Endothelial cell (in vitro differentiated cells): ENCODE data around the gene RPS6KL1. TPM values are rescaled to one million over a fixed set of nuclear protein-coding genes. Genes with fewer than 3 reads are reported as not detected.

Experiments
- DNase-seq: peaks from one replicate; pipeline ENCODE4 v3.0.0; 2021; ENCODE audit warnings: low spot score
- H3K27ac Mint-ChIP-seq: one replicate; pipeline ENCODE4 v1.8.0; 2021; ENCODE audit warnings: mixed read lengths, inconsistent platforms; ENCODE audit not compliant: unreplicated experiment
- H3K27me3 Mint-ChIP-seq: one replicate; pipeline ENCODE4 v1.8.0; 2021; ENCODE audit warnings: mild to moderate bottlenecking, moderate library complexity, mixed read lengths, inconsistent platforms; ENCODE audit not compliant: unreplicated experiment
- H3K36me3 Mint-ChIP-seq: one replicate; pipeline ENCODE4 v1.8.0; 2021; ENCODE audit warnings: mild to moderate bottlenecking, low read depth, mixed read lengths, inconsistent platforms; ENCODE audit not compliant: unreplicated experiment
- H3K4me1 Mint-ChIP-seq: one replicate; pipeline ENCODE4 v1.8.0; 2021; ENCODE audit warnings: mild to moderate bottlenecking, mixed read lengths, inconsistent platforms; ENCODE audit not compliant: unreplicated experiment
- H3K4me3 Mint-ChIP-seq: one replicate; pipeline ENCODE4 v1.8.0; 2021; ENCODE audit warnings: mild to moderate bottlenecking, mixed read lengths, inconsistent platforms; ENCODE audit not compliant: unreplicated experiment
- H3K9me3 Mint-ChIP-seq: one replicate; pipeline ENCODE4 v1.8.0; 2021; ENCODE audit warnings: mixed read lengths, inconsistent platforms; ENCODE audit not compliant: unreplicated experiment
- CTCF ChIP-seq: fragments of 200-600 bp; sonication (generic); IDR thresholded peaks from one replicate; pipeline ENCODE4 v1.5.0; 2021; ENCODE audit warnings: antibody characterized with exemption; ENCODE audit not compliant: unreplicated experiment
- total RNA-seq: library from RNA; stranded (reverse); fragmentation: NEBNext Ultra II Directional; extraction: Animal tissue kit (Norgen Biotek cat#: 25700); gene quantifications from one replicate; pipeline ENCODE4 v1.2.1, GENCODE V29; 2021; ENCODE audit not compliant: unreplicated experiment

The RPS6KL1 gene
- total RNA-seq, 1 donor from 2014 or later = 2.3 TPM

- H3K36me3 Mint-ChIP-seq = peaks cover 5% of the 10 kb centered on the region
- no peak for TF ChIP-seq CTCF
- no peak for DNase-seq
- H3K27me3 Mint-ChIP-seq = peaks cover 7% of the 10 kb centered on the region
- H3K27ac Mint-ChIP-seq = no peak overlapping the region
- H3K4me1 Mint-ChIP-seq = no peaks in the 10 kb centered on the region
- no peak overlapping the region for H3K4me3 Mint-ChIP-seq
- no peaks in the 10 kb centered on the region for H3K9me3 Mint-ChIP-seq
Measured at GRCh38 chr14:74915426-74915825, 7.6 kb downstream of the RPS6KL1 start.

GRCh38 chr14:74913986-74914573 is 9.0 kb downstream of the RPS6KL1 start:
- Mint-ChIP-seq H3K4me3 (no peak overlapping the region), H3K27me3 (peaks cover 9% of the 10 kb centered on the region), H3K9me3 (no peaks in the 10 kb centered on the region), H3K36me3 (peaks cover 9% of the 10 kb centered on the region), H3K4me1 (no peaks in the 10 kb centered on the region), H3K27ac (no peak overlapping the region)
- peak; percentile 28 for TF ChIP-seq CTCF
- DNase-seq = peak; percentile 67

- Mint-ChIP-seq H3K9me3 (no peaks in the 10 kb centered on the region), H3K27me3 (peaks cover 9% of the 10 kb centered on the region), H3K36me3 (peaks cover 9% of the 10 kb centered on the region), H3K4me3 (no peak overlapping the region), H3K4me1 (peaks cover 5% of the 10 kb centered on the region), H3K27ac (no peak overlapping the region)
- no peak for TF ChIP-seq CTCF
- no peak for DNase-seq
Measured at GRCh38 chr14:74913393-74913910, 9.6 kb downstream of the RPS6KL1 start.

GRCh38 chr14:74912801-74913200 is 10.3 kb downstream of the RPS6KL1 start:
- Mint-ChIP-seq H3K4me3 (no peak overlapping the region), H3K4me1 (peaks cover 7% of the 10 kb centered on the region), H3K27ac (no peak overlapping the region), H3K27me3 (peaks cover 6% of the 10 kb centered on the region), H3K9me3 (no peaks in the 10 kb centered on the region), H3K36me3 (peaks cover 9% of the 10 kb centered on the region)
- no peak for DNase-seq
- TF ChIP-seq CTCF = no peak

GRCh38 chr14:74912111-74912510 is 10.9 kb downstream of the RPS6KL1 start:
- Mint-ChIP-seq H3K9me3 (no peaks in the 10 kb centered on the region), H3K4me3 (no peak overlapping the region), H3K27me3 (peaks cover 6% of the 10 kb centered on the region), H3K27ac (no peak overlapping the region), H3K4me1 (peaks cover 11% of the 10 kb centered on the region), H3K36me3 (peaks cover 4% of the 10 kb centered on the region)
- TF ChIP-seq CTCF = no peak
- no peak for DNase-seq
